ENCODE measurements around the gene TBRG1.

DNA sequence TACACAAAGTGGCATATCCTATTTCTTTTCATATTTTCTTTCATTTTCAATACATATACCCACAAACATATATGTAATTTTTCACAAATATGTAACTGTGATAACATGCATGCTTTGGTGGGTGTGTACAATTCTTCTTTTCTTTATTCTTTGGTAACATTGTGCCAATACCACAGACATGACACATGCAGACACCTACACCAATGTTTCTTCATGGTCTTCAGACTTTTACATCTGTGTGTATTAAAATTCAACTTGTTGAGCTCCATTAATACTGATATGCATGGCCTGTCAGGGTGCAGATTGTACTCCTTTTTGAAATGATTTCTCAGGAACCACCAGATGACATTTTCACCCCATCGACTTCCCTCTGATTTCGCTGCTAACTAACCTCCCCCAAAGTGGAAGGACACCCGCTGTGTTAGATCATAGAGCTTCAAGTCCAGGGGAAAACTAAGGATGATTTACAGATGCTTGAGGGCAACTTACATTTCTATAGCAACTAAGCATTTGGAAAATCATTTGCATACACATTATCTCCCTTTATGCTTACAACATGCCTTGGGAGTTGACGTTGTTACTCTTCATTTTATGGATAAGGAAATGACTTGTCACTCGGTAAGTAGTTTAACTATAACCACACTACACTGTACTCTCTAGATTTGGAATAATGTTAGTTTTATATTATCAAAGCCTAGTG, 21.9 kb upstream of the TBRG1 start:
- TF ChIP-seq, protein P1, sequence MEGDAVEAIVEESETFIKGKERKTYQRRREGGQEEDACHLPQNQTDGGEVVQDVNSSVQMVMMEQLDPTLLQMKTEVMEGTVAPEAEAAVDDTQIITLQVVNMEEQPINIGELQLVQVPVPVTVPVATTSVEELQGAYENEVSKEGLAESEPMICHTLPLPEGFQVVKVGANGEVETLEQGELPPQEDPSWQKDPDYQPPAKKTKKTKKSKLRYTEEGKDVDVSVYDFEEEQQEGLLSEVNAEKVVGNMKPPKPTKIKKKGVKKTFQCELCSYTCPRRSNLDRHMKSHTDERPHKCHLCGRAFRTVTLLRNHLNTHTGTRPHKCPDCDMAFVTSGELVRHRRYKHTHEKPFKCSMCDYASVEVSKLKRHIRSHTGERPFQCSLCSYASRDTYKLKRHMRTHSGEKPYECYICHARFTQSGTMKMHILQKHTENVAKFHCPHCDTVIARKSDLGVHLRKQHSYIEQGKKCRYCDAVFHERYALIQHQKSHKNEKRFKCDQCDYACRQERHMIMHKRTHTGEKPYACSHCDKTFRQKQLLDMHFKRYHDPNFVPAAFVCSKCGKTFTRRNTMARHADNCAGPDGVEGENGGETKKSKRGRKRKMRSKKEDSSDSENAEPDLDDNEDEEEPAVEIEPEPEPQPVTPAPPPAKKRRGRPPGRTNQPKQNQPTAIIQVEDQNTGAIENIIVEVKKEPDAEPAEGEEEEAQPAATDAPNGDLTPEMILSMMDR (optimal IDR thresholded peaks at IDR 0.05 in 1 of 3, IDR thresholded peaks at IDR 0.05 in 1 of 3, conservative IDR thresholded peaks at IDR 0.05 in 1 of 3; ENCODE audit: extremely low read depth in 1 of 3, insufficient read depth in 2 of 3, low read length in 3 of 3) = no peak
- TF ChIP-seq EZH2 (IDR thresholded peaks at IDR 0.05; ENCODE audit: low read length) = no peak

Measured in keratinocyte (primary cell).